Measurements from ENCODE around the gene THSD7B. TPM values are rescaled to one million over a fixed set of nuclear protein-coding genes. Genes with fewer than 3 reads are reported as not detected.

The THSD7B gene
- total and polyA plus RNA-seq, 10 of the 15 experiments (the other 5 are each of a cell fraction or from before 2014, with no cell fraction given) = 0.03 to 0.56 (median 0.28) TPM

DNA sequence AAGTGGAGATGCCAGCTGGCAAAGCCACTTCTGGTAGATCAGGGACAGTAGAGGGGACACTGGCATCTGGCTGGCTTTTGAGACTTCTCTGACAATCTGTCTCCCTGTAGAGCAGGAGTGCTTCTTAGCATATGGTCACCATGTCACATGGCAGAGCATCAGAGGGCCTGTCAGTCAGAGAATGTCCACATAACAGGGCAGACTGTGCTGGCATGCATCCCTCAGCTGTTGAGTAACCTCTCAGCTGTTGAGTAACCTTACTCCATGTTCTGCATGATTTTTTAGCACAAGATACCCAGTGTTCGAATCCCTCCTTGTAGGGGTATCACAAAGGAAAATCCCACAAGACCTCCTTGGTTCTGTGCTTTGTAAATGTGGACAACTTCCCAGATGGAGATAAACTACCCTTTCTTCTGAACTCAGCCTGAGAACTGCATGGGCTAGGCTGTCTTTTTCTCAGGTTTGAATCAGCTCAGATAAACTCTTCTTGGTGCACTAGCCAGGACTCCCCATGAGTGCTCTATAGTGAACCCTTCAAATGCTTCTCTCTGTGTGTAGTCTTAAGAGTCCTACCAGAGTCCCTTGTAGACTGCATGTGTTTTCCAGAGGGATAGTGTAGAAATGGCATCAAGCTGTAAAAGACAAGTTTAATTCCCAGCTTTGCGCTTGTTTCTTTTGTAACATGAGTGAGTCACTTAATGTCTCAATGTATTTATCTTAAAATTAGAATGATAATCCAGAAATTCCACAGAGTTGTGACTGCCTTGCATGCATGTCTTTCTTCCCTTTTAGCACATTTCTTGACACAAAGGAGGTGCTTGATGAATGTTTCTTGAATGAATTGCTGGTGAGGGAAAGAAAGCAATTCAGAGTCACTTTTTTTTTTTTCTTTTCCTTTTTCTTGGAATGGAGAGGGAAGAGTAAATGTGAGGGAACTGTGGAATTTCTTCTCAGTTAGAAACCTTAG lies 756.6 kb downstream of the THSD7B start (continued):
- TF ChIP-seq, protein P1, sequence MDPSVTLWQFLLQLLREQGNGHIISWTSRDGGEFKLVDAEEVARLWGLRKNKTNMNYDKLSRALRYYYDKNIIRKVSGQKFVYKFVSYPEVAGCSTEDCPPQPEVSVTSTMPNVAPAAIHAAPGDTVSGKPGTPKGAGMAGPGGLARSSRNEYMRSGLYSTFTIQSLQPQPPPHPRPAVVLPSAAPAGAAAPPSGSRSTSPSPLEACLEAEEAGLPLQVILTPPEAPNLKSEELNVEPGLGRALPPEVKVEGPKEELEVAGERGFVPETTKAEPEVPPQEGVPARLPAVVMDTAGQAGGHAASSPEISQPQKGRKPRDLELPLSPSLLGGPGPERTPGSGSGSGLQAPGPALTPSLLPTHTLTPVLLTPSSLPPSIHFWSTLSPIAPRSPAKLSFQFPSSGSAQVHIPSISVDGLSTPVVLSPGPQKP (IDR thresholded peaks at IDR 0.05; ENCODE audit: low read depth, low read length) = no peak
- TF ChIP-seq MYB (IDR thresholded peaks at IDR 0.05; ENCODE audit: borderline replicate concordance, low read depth, low read length) (no peak), RCOR1 (conservative IDR thresholded peaks at IDR 0.05; ENCODE audit: low read depth, low read length) (no peak), POLR2AphosphoS5 (IDR thresholded peaks at IDR 0.05; ENCODE audit: low read length) (no peak)

DNA sequence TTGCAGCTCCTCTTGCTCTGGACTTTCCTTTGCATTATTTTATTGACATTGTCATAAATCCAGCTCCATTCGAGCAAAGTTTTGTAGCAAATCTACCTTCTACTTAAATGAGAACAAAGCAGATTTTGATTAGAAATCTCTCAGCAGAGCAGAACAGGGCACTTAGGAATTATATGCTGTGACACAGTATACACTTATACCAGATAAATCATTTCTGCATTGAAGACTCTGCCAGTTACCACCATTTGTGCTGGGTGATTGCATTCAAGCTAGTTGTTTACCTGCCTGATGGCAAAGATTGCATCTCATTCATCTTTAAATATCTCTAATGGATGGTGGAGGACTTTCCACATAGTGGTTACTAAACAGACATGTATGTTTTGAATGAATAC lies 757.3 kb downstream of the THSD7B start:
- in situ Hi-C loops (cut with MboI) = no loop called here
- ATAC-seq = no peak
- Histone ChIP-seq H3K4me1 (ENCODE audit: control insufficient read depth, insufficient read depth, low read length) (no peaks in the 10 kb centered on the region), H2AFZ (ENCODE audit: control insufficient read depth, low read depth, low read length) (no peak overlapping the region), H3K36me3 (ENCODE audit: control insufficient read depth in 2 of 2, insufficient read depth in 2 of 2, low read length in 1 of 2) (no peaks in the 10 kb centered on the region), H3K27ac (ENCODE audit: control insufficient read depth, insufficient read depth) (no peak overlapping the region), H3K9ac (ENCODE audit: control insufficient read depth, insufficient read depth, low read length) (no peak overlapping the region), H3K4me3 (no peak overlapping the region), H3K4me2 (ENCODE audit: control insufficient read depth, insufficient read depth) (no peak overlapping the region), H3K79me2 (ENCODE audit: control insufficient read depth, insufficient read depth, low read length) (no peaks in the 10 kb centered on the region), H3K9me3 (replicated peaks; ENCODE audit: control insufficient read depth, insufficient read depth, low read length) (no peaks in the 10 kb centered on the region), H4K20me1 (ENCODE audit: control insufficient read depth, insufficient read depth) (no peaks in the 10 kb centered on the region), H3K27me3 (replicated peaks in 1 of 2; ENCODE audit: control insufficient read depth in 2 of 2, insufficient read depth in 2 of 2, low read length in 1 of 2) (no peaks in the 10 kb centered on the region)
- ChIA-PET SMC1A (ENCODE audit: uncharacterized antibody, unreplicated experiment) (interaction anchor here (1.6 kb wide), 1 partner anchor 20 kb away, joined by 3 read pairs; no protein-coding TSS in a partner anchor), POLR2A (no interaction called here), RAD21 (ENCODE audit: unreplicated experiment) (no interaction called here), CTCF (interaction anchor here (0.7 kb wide), 1 partner anchor 1498 kb away, joined by 3 read pairs; no protein-coding TSS in a partner anchor)
- intact Hi-C loops (cut with micrococcal nuclease; ENCODE audit: unreplicated experiment) = no loop called here
- no peak for DNase-seq (ENCODE audit: low read depth, low spot score)
- WGBS (ENCODE audit: insufficient coverage, insufficient replicate concordance, low lambda C conversion rate, missing lambda C conversion rate) = 0% methylated on average over 1 of the region's 1 CpG
- no peak for FAIRE-seq
- BruUV-seq (replicated peaks) = no TSS peak
- TF ChIP-seq, protein P2, sequence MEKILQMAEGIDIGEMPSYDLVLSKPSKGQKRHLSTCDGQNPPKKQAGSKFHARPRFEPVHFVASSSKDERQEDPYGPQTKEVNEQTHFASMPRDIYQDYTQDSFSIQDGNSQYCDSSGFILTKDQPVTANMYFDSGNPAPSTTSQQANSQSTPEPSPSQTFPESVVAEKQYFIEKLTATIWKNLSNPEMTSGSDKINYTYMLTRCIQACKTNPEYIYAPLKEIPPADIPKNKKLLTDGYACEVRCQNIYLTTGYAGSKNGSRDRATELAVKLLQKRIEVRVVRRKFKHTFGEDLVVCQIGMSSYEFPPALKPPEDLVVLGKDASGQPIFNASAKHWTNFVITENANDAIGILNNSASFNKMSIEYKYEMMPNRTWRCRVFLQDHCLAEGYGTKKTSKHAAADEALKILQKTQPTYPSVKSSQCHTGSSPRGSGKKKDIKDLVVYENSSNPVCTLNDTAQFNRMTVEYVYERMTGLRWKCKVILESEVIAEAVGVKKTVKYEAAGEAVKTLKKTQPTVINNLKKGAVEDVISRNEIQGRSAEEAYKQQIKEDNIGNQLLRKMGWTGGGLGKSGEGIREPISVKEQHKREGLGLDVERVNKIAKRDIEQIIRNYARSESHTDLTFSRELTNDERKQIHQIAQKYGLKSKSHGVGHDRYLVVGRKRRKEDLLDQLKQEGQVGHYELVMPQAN (conservative IDR thresholded peaks at IDR 0.05) = no peak
- TF ChIP-seq, protein P3, sequence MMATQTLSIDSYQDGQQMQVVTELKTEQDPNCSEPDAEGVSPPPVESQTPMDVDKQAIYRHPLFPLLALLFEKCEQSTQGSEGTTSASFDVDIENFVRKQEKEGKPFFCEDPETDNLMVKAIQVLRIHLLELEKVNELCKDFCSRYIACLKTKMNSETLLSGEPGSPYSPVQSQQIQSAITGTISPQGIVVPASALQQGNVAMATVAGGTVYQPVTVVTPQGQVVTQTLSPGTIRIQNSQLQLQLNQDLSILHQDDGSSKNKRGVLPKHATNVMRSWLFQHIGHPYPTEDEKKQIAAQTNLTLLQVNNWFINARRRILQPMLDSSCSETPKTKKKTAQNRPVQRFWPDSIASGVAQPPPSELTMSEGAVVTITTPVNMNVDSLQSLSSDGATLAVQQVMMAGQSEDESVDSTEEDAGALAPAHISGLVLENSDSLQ (IDR thresholded peaks at IDR 0.05) = no peak
- no peak for TF ChIP-seq JUND (IDR thresholded peaks at IDR 0.05; ENCODE audit: low read depth, low read length)
- no peak for TF ChIP-seq YBX1 (IDR thresholded peaks at IDR 0.05)
- TF ChIP-seq TARDBP (IDR thresholded peaks at IDR 0.05; ENCODE audit: borderline replicate concordance) = no peak
- no peak for TF ChIP-seq RAD21 (IDR thresholded peaks at IDR 0.05; ENCODE audit: insufficient read depth, low read depth, low read length)
- TF ChIP-seq, protein P4, sequence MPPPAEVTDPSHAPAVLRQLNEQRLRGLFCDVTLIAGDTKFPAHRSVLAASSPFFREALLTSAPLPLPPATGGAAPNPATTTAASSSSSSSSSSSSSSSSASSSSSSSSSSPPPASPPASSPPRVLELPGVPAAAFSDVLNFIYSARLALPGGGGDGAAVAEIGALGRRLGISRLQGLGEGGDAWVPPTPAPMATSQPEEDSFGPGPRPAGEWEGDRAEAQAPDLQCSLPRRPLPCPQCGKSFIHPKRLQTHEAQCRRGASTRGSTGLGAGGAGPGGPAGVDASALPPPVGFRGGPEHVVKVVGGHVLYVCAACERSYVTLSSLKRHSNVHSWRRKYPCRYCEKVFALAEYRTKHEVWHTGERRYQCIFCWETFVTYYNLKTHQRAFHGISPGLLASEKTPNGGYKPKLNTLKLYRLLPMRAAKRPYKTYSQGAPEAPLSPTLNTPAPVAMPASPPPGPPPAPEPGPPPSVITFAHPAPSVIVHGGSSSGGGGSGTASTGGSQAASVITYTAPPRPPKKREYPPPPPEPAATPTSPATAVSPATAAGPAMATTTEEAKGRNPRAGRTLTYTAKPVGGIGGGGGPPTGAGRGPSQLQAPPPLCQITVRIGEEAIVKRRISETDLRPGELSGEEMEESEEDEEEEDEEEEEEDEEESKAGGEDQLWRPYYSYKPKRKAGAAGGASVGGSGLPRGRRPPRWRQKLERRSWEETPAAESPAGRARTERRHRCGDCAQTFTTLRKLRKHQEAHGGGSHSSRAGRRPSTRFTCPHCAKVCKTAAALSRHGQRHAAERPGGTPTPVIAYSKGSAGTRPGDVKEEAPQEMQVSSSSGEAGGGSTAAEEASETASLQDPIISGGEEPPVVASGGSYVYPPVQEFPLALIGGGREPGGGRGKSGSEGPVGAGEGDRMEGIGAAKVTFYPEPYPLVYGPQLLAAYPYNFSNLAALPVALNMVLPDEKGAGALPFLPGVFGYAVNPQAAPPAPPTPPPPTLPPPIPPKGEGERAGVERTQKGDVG (CRISPR knock-in tag; IDR thresholded peaks at IDR 0.05) = no peak
- TF ChIP-seq, protein P5, sequence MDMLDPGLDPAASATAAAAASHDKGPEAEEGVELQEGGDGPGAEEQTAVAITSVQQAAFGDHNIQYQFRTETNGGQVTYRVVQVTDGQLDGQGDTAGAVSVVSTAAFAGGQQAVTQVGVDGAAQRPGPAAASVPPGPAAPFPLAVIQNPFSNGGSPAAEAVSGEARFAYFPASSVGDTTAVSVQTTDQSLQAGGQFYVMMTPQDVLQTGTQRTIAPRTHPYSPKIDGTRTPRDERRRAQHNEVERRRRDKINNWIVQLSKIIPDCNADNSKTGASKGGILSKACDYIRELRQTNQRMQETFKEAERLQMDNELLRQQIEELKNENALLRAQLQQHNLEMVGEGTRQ (IDR thresholded peaks at IDR 0.05; ENCODE audit: borderline replicate concordance, low read depth, low read length) = no peak
